ENCODE results near the gene SLU7.

SLU7 gene

GRCh38 chr5:160418561-160419457 is at the start of gene SLU7:
TSS of gene SLU7 (minus strand) at chr5:160419081. CDS start at chr5:160415294, 3,787 bp downstream.
- DNase-seq = peak; percentile 87

GRCh38 chr5:160468363-160468975 is 49.6 kb upstream of the SLU7 start:
- no peak for DNase-seq

GRCh38 chr5:160467555-160468362 is 48.9 kb upstream of the SLU7 start:
- peak; percentile 28 for DNase-seq

- DNase-seq = no peak
These were observed 48.1 kb upstream of the SLU7 start for GRCh38 chr5:160466889-160467554.

- DNase-seq = no peak
These were observed 47.2 kb upstream of the SLU7 start for GRCh38 chr5:160466116-160466515.

GRCh38 chr5:160464466-160464797 is 45.6 kb upstream of the SLU7 start:
- DNase-seq = no peak

- peak; percentile 31 for DNase-seq
These were observed 45.0 kb upstream of the SLU7 start for GRCh38 chr5:160463740-160464465.

- no peak for DNase-seq
These were observed 44.3 kb upstream of the SLU7 start for GRCh38 chr5:160463227-160463626.

- DNase-seq = no peak
These were observed 43.3 kb upstream of the SLU7 start for GRCh38 chr5:160462167-160462566.

- no peak for DNase-seq
These were observed 42.5 kb upstream of the SLU7 start for GRCh38 chr5:160461378-160461777.

GRCh38 chr5:160460377-160461049 is 41.6 kb upstream of the SLU7 start:
- no peak for DNase-seq

GRCh38 chr5:160458806-160459800 is 40.2 kb upstream of the SLU7 start:
- DNase-seq = no peak

GRCh38 chr5:160457252-160457651 is 38.4 kb upstream of the SLU7 start:
- no peak for DNase-seq

- no peak for DNase-seq
These were observed 37.7 kb upstream of the SLU7 start for GRCh38 chr5:160456480-160457177.

GRCh38 chr5:160455600-160455999 is 36.7 kb upstream of the SLU7 start:
- no peak for DNase-seq

GRCh38 chr5:160453751-160454150 is 34.9 kb upstream of the SLU7 start:
- no peak for DNase-seq

- no peak for DNase-seq
These were observed 33.9 kb upstream of the SLU7 start for GRCh38 chr5:160452795-160453194.

- DNase-seq = no peak
These were observed 33.2 kb upstream of the SLU7 start for GRCh38 chr5:160452036-160452435.

GRCh38 chr5:160451281-160451680 is 32.4 kb upstream of the SLU7 start:
- DNase-seq = no peak
